RWPE2 (cell line): Measurements from ENCODE around the gene ZP1.
A peak's percentile ranks its signal among the peaks of the same experiment; 100 is the strongest.

ENCODE experiments used
- ATAC-seq: fragments of 200-7000 bp; cut with Tn5 transposase; 3 replicates; pipeline ENCODE4 v1.9.1; 2021; ENCODE audit warnings: low read depth
- DNase-seq: peaks from one replicate; pipeline ENCODE4 v3.0.0-alpha.2; 2020; ENCODE audit warnings: low spot score
- H3K27ac ChIP-seq: fragments of 450-650 bp; 2 replicates; pipeline ENCODE4 v1.5.1; 2017; ENCODE audit warnings: mild to moderate bottlenecking; ENCODE audit not compliant: poor library complexity, severe bottlenecking
- H3K27me3 ChIP-seq: fragments of 250-450 bp; sonication (Bioruptor Pico); 2 replicates; pipeline ENCODE4 v1.5.1; 2021; ENCODE audit warnings: mild to moderate bottlenecking, moderate library complexity; ENCODE audit not compliant: insufficient read depth, poor library complexity, severe bottlenecking
- H3K36me3 ChIP-seq: fragments of 250-450 bp; sonication (Bioruptor Pico); 2 replicates; pipeline ENCODE4 v1.5.1; 2020; ENCODE audit warnings: low read depth, mild to moderate bottlenecking, moderate library complexity
- H3K4me1 ChIP-seq: fragments of 250-450 bp; sonication (Bioruptor Pico); 2 replicates; pipeline ENCODE4 v1.5.1; 2021; ENCODE audit warnings: mild to moderate bottlenecking, moderate library complexity; ENCODE audit not compliant: insufficient read depth, poor library complexity, severe bottlenecking
- H3K4me3 ChIP-seq: fragments of 250-450 bp; sonication (Bioruptor Pico); 2 replicates; pipeline ENCODE4 v1.5.1; 2021; ENCODE audit warnings: mild to moderate bottlenecking, moderate library complexity; ENCODE audit not compliant: severe bottlenecking
- H3K9me3 ChIP-seq: fragments of 250-450 bp; sonication (Bioruptor Pico); 2 replicates; pipeline ENCODE4 v1.5.1; 2021; ENCODE audit warnings: mild to moderate bottlenecking, moderate library complexity; ENCODE audit not compliant: severe bottlenecking
- CTCF ChIP-seq: fragments of 450-650 bp; IDR thresholded peaks from one replicate; pipeline ENCODE4 v1.5.1; 2017; ENCODE audit warnings: mild to moderate bottlenecking, moderate library complexity; ENCODE audit not compliant: poor library complexity, severe bottlenecking

Gene ZP1

GRCh38 chr11:60915248-60915914 lies 48.0 kb downstream of the ZP1 start:
- H3K27ac ChIP-seq: peak overlapping the region; percentile 65
- peaks cover 17% of the 10 kb centered on the region for H3K36me3 ChIP-seq
- ATAC-seq: peak; percentile 75
- H3K27me3 ChIP-seq: no peaks in the 10 kb centered on the region
- H3K4me1 ChIP-seq: peaks cover 21% of the 10 kb centered on the region
- H3K4me3 ChIP-seq: peak overlapping the region; percentile 51
- peak; percentile 72 for TF ChIP-seq CTCF
- no peaks in the 10 kb centered on the region for H3K9me3 ChIP-seq
- no peak for DNase-seq

- H3K4me1 ChIP-seq: peaks cover 21% of the 10 kb centered on the region
- H3K4me3 ChIP-seq: no peak overlapping the region
- H3K27ac ChIP-seq: peak overlapping the region; percentile 65
- no peaks in the 10 kb centered on the region for H3K27me3 ChIP-seq
- H3K9me3 ChIP-seq: no peaks in the 10 kb centered on the region
- H3K36me3 ChIP-seq: peaks cover 28% of the 10 kb centered on the region
- no peak for ATAC-seq
- DNase-seq: no peak
- TF ChIP-seq CTCF: no peak
These were observed 49.4 kb downstream of the ZP1 start for GRCh38 chr11:60916669-60917206.

GRCh38 chr11:60917267-60917666 lies 49.9 kb downstream of the ZP1 start:
- TF ChIP-seq CTCF: no peak
- Histone ChIP-seq H3K27me3 (no peaks in the 10 kb centered on the region), H3K9me3 (no peaks in the 10 kb centered on the region), H3K27ac (peak overlapping the region; percentile 65), H3K4me1 (peaks cover 21% of the 10 kb centered on the region), H3K4me3 (no peak overlapping the region), H3K36me3 (peaks cover 28% of the 10 kb centered on the region)
- ATAC-seq: no peak
- no peak for DNase-seq

- Histone ChIP-seq H3K36me3 (peaks cover 28% of the 10 kb centered on the region), H3K27ac (no peak overlapping the region), H3K4me1 (peaks cover 21% of the 10 kb centered on the region), H3K27me3 (no peaks in the 10 kb centered on the region), H3K9me3 (no peaks in the 10 kb centered on the region), H3K4me3 (no peak overlapping the region)
- no peak for ATAC-seq
- TF ChIP-seq CTCF: no peak
- DNase-seq: no peak
These were observed 51.1 kb downstream of the ZP1 start for GRCh38 chr11:60918251-60918938.

GRCh38 chr11:60918939-60919265 lies 51.6 kb downstream of the ZP1 start:
- no peak overlapping the region for H3K27ac ChIP-seq
- H3K4me1 ChIP-seq: peaks cover 24% of the 10 kb centered on the region
- H3K36me3 ChIP-seq: peaks cover 28% of the 10 kb centered on the region
- no peak overlapping the region for H3K4me3 ChIP-seq
- no peaks in the 10 kb centered on the region for H3K9me3 ChIP-seq
- no peaks in the 10 kb centered on the region for H3K27me3 ChIP-seq
- no peak for TF ChIP-seq CTCF
- no peak for ATAC-seq
- DNase-seq: no peak
